Activated CD4-positive, alpha-beta memory T cell treated with anti-CD3 and anti-CD28 coated beads for 36 hours (primary cell): ENCODE data around the gene TMPRSS11B. TPM values are rescaled to one million over a fixed set of nuclear protein-coding genes. Genes with fewer than 3 reads are reported as not detected.
"Not testable (repeated sequence)": the region's sequence is repeated elsewhere in the genome, so short reads cannot be mapped to it uniquely, and the experiment has no call there.

Experiments
- CTCF ChIA-PET: fragments of 350-600 bp; sonication (Branson Sonifier 250); formaldehyde crosslinking; loops from one replicate; lab custom pipeline; 2021; ENCODE audit warnings: antibody characterized with exemption, inconsistent platforms; lab: Charles Lee
- POLR2A ChIA-PET: fragments of 350-600 bp; sonication (Branson Sonifier 250); formaldehyde crosslinking; loops from one replicate; lab custom pipeline; 2021; ENCODE audit warnings: antibody characterized with exemption; lab: Charles Lee
- DNase-seq: peaks from one replicate; pipeline ENCODE4 v3.0.0-alpha.2; 2020
- H3K27ac Mint-ChIP-seq: one replicate; pipeline ENCODE4 v1.8.0; 2021; ENCODE audit warnings: mixed read lengths
- H3K27me3 Mint-ChIP-seq: one replicate; pipeline ENCODE4 v1.8.0; 2021; ENCODE audit warnings: mixed read lengths
- H3K36me3 Mint-ChIP-seq: one replicate; pipeline ENCODE4 v1.8.0; 2021; ENCODE audit warnings: mixed read lengths
- H3K4me1 Mint-ChIP-seq: one replicate; pipeline ENCODE4 v1.8.0; 2021; ENCODE audit warnings: low read depth, mixed read lengths
- H3K4me3 Mint-ChIP-seq: one replicate; pipeline ENCODE4 v1.8.0; 2021; ENCODE audit warnings: mild to moderate bottlenecking, mixed read lengths
- H3K9me3 Mint-ChIP-seq: one replicate; pipeline ENCODE4 v1.8.0; 2021; ENCODE audit warnings: mixed read lengths
- intact Hi-C: fragments of 100-400 bp; cut with micrococcal nuclease; formaldehyde crosslinking; loops from one replicate; pipeline ENCODE4 v1.15.1; 2023
- total RNA-seq, 2 experiments: library from RNA; stranded (reverse); gene quantifications; one replicate each; pipeline ENCODE4 v1.2.3, GENCODE V29; 2021

TMPRSS11B gene, protein sequence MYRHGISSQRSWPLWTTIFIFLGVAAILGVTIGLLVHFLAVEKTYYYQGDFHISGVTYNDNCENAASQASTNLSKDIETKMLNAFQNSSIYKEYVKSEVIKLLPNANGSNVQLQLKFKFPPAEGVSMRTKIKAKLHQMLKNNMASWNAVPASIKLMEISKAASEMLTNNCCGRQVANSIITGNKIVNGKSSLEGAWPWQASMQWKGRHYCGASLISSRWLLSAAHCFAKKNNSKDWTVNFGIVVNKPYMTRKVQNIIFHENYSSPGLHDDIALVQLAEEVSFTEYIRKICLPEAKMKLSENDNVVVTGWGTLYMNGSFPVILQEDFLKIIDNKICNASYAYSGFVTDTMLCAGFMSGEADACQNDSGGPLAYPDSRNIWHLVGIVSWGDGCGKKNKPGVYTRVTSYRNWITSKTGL
- total RNA-seq, result not detected

DNA sequence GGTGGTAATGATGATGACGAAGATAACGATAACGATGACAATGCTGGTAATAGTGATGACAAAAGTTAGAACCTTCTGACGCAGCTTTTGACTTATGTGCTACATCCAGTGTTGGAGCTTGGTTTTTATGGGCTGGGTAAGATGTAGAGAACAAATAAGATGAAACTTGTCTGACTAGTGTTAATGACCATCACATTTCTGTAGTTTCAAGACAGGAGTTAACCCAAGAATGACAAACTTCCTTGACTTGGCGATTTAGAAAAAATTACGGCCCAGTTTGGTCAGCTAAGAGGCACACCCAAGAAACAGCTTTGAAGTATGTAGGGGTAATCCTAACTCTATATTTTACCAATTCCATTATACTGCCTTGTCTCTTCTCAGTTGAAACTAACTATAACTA, at the start of gene TMPRSS11B:
Gene TMPRSS11B (minus strand): TSS at position 101 of the 400 bp plus-strand sequence. CDS start 136 bp downstream, outside the sequence.
- intact Hi-C loops, result loop anchor here (5.0 kb wide), 1 partner anchor 543 kb away; the partner anchor contains the start of gene UBA6
- Mint-ChIP-seq H3K4me1 (peaks cover 16% of the 10 kb centered on the region), H3K4me3 (no peak within 1 kb of the TSS), H3K27me3 (peaks cover 2% of the 10 kb centered on the region), H3K9me3 (peaks cover 2% of the 10 kb centered on the region), H3K27ac (no peak within 1 kb of the TSS), H3K36me3 (no peaks in the 10 kb centered on the region)
- POLR2A ChIA-PET, result no interaction called here
- no peak for DNase-seq
- CTCF ChIA-PET, result no interaction called here

DNA sequence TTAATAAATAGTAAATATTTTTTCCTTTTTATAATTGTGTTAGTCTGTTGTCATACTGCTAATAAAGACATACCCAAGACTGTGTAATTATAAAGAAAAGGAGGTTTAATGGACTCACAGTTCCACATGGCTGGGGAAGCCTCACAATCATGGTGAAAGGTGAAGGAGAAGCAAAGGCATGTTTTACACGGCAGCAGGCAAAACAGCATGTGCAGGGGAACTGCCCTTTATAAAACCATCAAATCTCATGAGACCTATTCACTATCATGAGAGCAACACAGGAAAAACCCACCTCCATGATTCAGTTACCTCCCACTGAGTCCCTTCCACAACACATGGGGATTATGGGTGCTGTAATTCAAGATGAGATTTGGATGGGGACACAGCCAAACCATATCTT, 45.8 kb upstream of the TMPRSS11B start:
- Mint-ChIP-seq H3K27me3 (peaks cover 3% of the 10 kb centered on the region), H3K36me3 (no peaks in the 10 kb centered on the region), H3K4me3 (no peak overlapping the region), H3K4me1 (no peaks in the 10 kb centered on the region), H3K9me3 (no peaks in the 10 kb centered on the region), H3K27ac (no peak overlapping the region)
- ChIA-PET POLR2A (no interaction called here), CTCF (no interaction called here)
- intact Hi-C loops, result no loop called here
- DNase-seq, result no peak

DNA sequence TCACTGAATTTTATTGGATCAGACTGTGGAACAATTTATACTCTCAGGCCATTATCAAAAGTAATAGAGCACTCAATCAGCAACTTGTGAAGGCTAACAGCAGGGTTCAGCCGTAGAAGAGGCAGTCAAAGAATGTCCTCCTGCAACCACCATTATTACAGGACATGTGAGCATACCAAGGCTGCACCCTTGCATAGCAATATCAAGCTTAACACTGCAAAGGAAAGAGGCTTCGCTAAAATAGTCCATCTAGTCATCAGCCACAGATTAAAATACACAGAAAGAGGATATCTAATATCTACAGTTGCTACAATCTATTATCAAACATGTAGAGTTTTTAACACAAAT, 42.9 kb upstream of the TMPRSS11B start:
- Mint-ChIP-seq H3K4me3 (no peak overlapping the region), H3K4me1 (no peaks in the 10 kb centered on the region), H3K36me3 (no peaks in the 10 kb centered on the region), H3K27me3 (peaks cover 4% of the 10 kb centered on the region), H3K9me3 (no peaks in the 10 kb centered on the region), H3K27ac (no peak overlapping the region)
- no peak for DNase-seq
- intact Hi-C loops, result loop anchor here (5.0 kb wide), 1 partner anchor 89 kb away; no protein-coding TSS in a partner anchor
- CTCF ChIA-PET, result no interaction called here
- POLR2A ChIA-PET, result no interaction called here

DNA sequence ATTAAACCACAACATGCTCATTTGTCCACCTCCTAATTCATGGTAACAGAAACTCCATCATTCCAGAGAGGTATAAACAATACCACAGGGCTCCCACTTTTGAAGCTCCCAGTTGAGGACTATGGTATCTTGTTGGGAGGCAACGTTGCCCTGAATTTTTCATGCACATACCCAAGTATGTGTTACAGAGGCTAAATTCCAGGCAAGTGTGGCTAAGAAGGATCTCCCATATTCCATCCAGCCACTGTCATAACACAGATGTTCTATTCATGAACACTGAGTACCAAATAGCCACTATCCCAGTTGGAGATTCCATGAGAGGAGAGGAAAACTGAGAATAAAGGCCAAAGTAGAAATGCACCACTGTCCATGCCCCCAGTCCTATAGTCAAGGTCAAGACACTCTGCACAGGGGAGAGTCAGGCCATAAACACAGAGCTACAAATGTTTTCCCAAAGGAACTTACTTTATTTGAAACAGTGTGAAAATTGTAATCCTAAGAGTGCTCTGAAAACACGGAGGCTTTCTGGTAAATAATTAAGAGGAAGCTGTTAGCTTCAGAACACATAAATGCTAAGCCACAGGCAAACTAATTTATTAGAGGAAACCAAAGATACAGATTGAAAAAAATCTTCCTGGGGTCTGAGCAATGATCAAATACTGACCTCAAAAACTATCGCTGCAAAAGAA, 42.4 kb upstream of the TMPRSS11B start:
- Mint-ChIP-seq H3K4me1 (no peaks in the 10 kb centered on the region), H3K36me3 (no peaks in the 10 kb centered on the region), H3K4me3 (no peak overlapping the region), H3K9me3 (no peaks in the 10 kb centered on the region), H3K27me3 (peaks cover 4% of the 10 kb centered on the region), H3K27ac (no peak overlapping the region)
- no peak for DNase-seq
- intact Hi-C loops, result loop anchor here (5.0 kb wide), 1 partner anchor 89 kb away; no protein-coding TSS in a partner anchor
- CTCF ChIA-PET, result no interaction called here
- POLR2A ChIA-PET, result no interaction called here

DNA sequence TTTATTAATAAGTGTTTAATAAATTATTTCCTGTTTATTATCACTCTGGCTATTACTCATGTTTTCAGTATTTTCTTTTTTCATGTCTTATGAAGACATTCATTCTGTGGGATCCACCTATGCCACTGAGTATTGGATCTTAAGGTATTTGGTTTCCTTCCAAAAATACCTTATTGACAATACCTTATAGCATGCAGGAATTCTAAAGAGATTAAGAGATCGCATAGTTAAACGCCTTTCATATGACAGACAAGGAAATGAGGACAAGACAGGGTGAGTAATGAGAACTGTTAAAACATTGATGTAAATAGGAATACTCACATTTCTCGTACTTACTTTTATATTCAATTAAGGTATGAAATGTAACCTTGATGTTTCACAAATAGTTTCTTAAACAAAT, 38.2 kb upstream of the TMPRSS11B start:
- intact Hi-C loops, result no loop called here
- Mint-ChIP-seq H3K4me1 (no peaks in the 10 kb centered on the region), H3K27me3 (peaks cover 4% of the 10 kb centered on the region), H3K9me3 (no peaks in the 10 kb centered on the region), H3K27ac (no peak overlapping the region), H3K36me3 (no peaks in the 10 kb centered on the region), H3K4me3 (no peak overlapping the region)
- ChIA-PET POLR2A (no interaction called here), CTCF (interaction anchor here (3.3 kb wide), 1 partner anchor 93 kb away, joined by 10 read pairs; no protein-coding TSS in a partner anchor)
- no peak for DNase-seq

DNA sequence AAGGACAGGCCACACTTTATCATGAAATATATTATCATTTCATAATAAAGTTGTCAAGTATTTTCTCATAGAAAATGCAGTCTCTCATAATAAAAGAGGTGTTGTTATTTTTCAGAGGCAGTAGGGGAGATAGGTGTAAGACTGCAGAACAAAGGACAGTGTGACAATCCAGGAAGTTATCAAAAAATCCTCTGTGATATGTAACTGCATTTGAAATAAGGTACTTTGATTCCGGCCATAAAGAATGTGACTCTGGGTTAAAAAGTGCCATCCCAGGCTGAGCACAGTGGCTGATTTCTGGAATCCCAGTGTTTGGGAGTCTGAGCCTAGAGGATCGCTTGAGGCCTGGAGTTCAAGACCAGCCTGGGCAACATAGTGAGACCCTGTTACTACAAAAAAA, 37.6 kb upstream of the TMPRSS11B start:
- H3K9me3 Mint-ChIP-seq, result no peaks in the 10 kb centered on the region
- ChIA-PET POLR2A (no interaction called here), CTCF (no interaction called here)
- H3K4me1 Mint-ChIP-seq, result no peaks in the 10 kb centered on the region
- no peak overlapping the region for H3K27ac Mint-ChIP-seq
- peaks cover 1% of the 10 kb centered on the region for H3K27me3 Mint-ChIP-seq
- H3K4me3 Mint-ChIP-seq, result no peak overlapping the region
- no peak for DNase-seq
- intact Hi-C loops, result no loop called here
- H3K36me3 Mint-ChIP-seq, result no peaks in the 10 kb centered on the region

DNA sequence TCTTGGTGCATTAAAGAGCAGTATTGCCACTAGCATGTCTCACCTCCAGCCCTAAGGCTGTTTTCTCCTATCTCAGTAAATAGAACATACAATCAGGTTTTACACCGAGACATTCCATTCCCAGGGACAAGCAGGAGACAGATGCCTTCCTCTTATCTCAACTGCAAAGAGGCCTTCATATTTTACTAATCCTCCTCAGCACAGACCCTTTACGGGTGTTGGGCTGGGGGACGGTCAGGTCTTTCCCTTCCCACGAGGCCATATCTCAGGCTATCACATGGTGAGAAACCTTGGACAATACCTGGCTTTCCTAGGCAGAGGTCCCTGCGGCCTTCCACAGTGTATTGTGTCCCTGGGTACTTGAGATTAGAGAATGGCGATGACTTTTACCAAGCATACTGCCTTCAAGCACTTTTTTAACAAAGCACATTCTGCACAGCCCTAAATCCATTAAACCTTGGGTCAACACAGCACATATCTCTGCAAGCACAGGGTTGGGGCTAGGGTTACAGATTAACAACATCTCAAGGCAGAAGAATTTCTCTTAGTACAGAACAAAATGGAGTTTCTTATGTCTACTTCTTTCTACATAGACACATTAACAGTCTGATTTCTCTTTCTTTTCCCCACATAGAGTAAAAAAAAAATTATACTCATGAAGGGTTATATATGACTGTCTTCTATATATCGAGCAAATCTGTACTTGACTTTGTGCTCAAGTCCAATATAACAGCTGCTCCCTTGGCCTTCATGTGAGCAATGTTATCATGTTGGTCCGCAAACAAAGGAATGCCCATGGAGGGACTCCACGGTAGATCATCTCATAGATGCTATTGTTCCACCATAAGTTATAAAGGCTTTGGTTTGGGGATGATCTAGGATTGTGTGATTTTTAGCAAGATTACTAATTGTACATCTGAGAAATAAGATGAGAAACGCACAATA, 36.6 kb upstream of the TMPRSS11B start:
- POLR2A ChIA-PET, H3K36me3 Mint-ChIP-seq, H3K9me3 Mint-ChIP-seq, DNase-seq, CTCF ChIA-PET, H3K27ac Mint-ChIP-seq, intact Hi-C loops, H3K4me3 Mint-ChIP-seq, H3K27me3 Mint-ChIP-seq, H3K4me1 Mint-ChIP-seq: not testable (repeated sequence)

DNA sequence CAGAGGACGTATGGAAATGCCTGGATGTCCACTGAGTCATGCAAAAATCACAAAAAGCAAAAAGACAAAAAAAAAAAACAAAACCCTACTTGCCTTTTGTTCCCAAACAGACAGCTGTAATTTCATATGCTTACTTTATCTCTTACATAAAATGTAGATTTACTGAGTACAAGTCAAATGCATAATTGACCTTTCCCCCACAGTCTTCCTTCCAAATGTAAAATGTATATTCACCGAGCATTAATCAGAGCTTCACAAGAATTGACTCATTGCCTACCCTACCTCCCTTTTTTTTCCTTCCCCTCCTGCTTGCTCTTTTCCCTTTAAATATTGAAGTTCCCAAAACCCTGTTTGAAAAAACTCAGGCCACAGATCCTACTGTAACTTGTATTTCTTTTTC, 32.5 kb upstream of the TMPRSS11B start:
- CTCF ChIA-PET, result no interaction called here
- Mint-ChIP-seq H3K27ac (no peak overlapping the region), H3K27me3 (peaks cover 1% of the 10 kb centered on the region), H3K9me3 (no peaks in the 10 kb centered on the region), H3K4me3 (no peak overlapping the region), H3K36me3 (no peaks in the 10 kb centered on the region), H3K4me1 (no peaks in the 10 kb centered on the region)
- POLR2A ChIA-PET, result no interaction called here
- intact Hi-C loops, result no loop called here
- DNase-seq, result no peak

DNA sequence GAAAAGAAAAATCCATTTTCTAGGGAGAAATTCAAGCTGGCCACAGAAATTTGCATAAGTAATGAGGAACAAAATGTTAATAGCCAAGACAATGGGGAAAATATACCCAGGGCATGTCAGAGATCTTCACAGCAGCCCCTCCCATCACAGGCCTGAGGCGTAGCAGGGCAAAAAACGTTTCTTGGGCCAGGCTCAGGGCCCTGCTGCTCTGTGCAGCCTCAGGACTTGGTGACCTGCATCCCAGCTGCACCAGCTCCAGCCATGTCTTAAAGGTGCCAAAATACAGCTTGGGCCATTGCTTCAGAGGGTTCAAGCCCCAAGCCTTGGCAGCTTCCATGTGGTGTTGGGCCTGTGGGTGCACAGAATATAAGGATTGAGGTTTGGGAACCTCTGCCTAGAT, 32.1 kb upstream of the TMPRSS11B start:
- Mint-ChIP-seq H3K27me3 (peaks cover 1% of the 10 kb centered on the region), H3K4me3 (no peak overlapping the region), H3K4me1 (no peaks in the 10 kb centered on the region), H3K9me3 (no peaks in the 10 kb centered on the region), H3K27ac (no peak overlapping the region), H3K36me3 (no peaks in the 10 kb centered on the region)
- no peak for DNase-seq
- POLR2A ChIA-PET, result no interaction called here
- CTCF ChIA-PET, result no interaction called here
- intact Hi-C loops, result no loop called here

DNA sequence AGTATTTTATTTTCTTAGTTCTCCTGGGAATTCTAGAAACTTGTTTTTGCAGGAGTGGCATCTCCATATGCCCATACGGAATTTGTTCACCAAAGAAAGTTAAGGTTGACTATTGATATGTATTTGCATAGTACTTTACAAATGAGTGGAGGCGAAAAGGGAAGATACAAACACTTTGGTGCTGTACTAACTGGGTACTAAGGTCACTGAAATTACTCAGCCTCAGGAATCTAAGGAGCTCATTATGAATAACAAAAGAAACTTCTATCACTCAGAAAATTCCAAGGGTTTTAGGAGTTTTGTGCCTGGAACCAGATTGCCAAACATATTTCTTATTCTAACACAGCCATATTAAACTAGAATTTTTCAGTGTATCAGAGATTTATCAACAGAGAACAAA, 27.4 kb upstream of the TMPRSS11B start:
- H3K27me3 Mint-ChIP-seq, result peaks cover 1% of the 10 kb centered on the region
- intact Hi-C loops, result loop anchor here (1.0 to 2.0 kb wide), 3 partner anchors 24 to 226 kb away; no protein-coding TSS in a partner anchor
- H3K27ac Mint-ChIP-seq, result no peak overlapping the region
- H3K4me3 Mint-ChIP-seq, result no peak overlapping the region
- H3K36me3 Mint-ChIP-seq, result no peaks in the 10 kb centered on the region
- H3K4me1 Mint-ChIP-seq, result peaks cover 4% of the 10 kb centered on the region
- ChIA-PET CTCF (interaction anchor here (0.6 to 2.4 kb wide), 8 partner anchors 15 to 226 kb away, joined by 3 to 69 read pairs (median 4); no protein-coding TSS in a partner anchor), POLR2A (no interaction called here)
- DNase-seq, result no peak
- H3K9me3 Mint-ChIP-seq, result no peaks in the 10 kb centered on the region

DNA sequence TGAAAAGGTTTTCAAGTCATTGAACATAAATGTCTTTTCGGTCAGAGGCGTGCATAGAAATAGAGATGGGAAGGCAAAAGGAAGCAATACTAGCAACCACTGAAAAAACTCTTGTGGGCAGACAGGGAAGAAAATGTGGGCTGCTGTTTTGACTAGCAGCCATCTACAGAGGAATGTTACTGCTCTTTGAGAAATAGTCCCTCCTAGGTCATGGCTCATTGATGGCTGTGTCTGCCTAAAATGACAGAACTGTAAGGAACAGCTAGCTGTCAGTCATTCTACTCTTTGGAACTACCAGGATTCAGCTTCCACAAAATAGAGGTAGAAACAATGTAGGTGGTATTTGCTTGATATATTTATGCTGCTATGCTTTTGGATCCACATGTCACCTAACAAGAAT, 26.9 kb upstream of the TMPRSS11B start:
- intact Hi-C loops, result loop anchor here (1.0 to 2.0 kb wide), 3 partner anchors 24 to 226 kb away; no protein-coding TSS in a partner anchor
- peaks cover 1% of the 10 kb centered on the region for H3K27me3 Mint-ChIP-seq
- DNase-seq, result no peak
- H3K4me1 Mint-ChIP-seq, result peaks cover 7% of the 10 kb centered on the region
- CTCF ChIA-PET, result interaction anchor here (0.7 to 2.4 kb wide), 19 partner anchors 13 to 181 kb away, joined by 3 to 69 read pairs (median 4); partner anchors contain the start of gene YTHDC1
- H3K9me3 Mint-ChIP-seq, result no peaks in the 10 kb centered on the region
- no peaks in the 10 kb centered on the region for H3K36me3 Mint-ChIP-seq
- H3K4me3 Mint-ChIP-seq, result no peak overlapping the region
- no peak overlapping the region for H3K27ac Mint-ChIP-seq
- POLR2A ChIA-PET, result interaction anchor here (1.2 kb wide), 1 partner anchor 104 kb away, joined by 4 read pairs; no protein-coding TSS in a partner anchor
